IMR-90 (cell line): ENCODE data around the gene CRIM1.

Experiments used
- CTCF ChIP-seq: conservative IDR thresholded peaks from 2 replicates; pipeline ENCODE4 v1.5.1; 2012; ENCODE audit warnings: mild to moderate bottlenecking, low read depth, low read length, improper control_type of control experiment
- MXI1 ChIP-seq: IDR thresholded peaks from 2 replicates; pipeline ENCODE4 v1.6.1; 2012; ENCODE audit warnings: low read depth, mild to moderate bottlenecking, low read length, moderate library complexity, borderline replicate concordance
- NFE2L2 ChIP-seq: fragments of 150-350 bp; IDR thresholded peaks from 2 replicates; pipeline ENCODE4 v1.6.1; 2016; ENCODE audit warnings: low read depth, mild to moderate bottlenecking, low read length
- POLR2A ChIP-seq: IDR thresholded peaks from 2 replicates; pipeline ENCODE4 v1.6.1; 2012; ENCODE audit warnings: mild to moderate bottlenecking, low read depth, low read length
- RCOR1 ChIP-seq: IDR thresholded peaks from 2 replicates; pipeline ENCODE4 v1.6.1; 2012; ENCODE audit warnings: mild to moderate bottlenecking, low read length, improper control_type of control experiment; ENCODE audit not compliant: insufficient replicate concordance

- TF ChIP-seq POLR2A, result no peak
- no peak for TF ChIP-seq RCOR1
- TF ChIP-seq CTCF, result no peak
- TF ChIP-seq NFE2L2, result no peak
- TF ChIP-seq MXI1, result no peak
These were observed 12.0 kb upstream of the CRIM1 start for GRCh38 chr2:36343606-36344005.
